ENCODE measurements around the gene HEG1.

The HEG1 gene

DNA sequence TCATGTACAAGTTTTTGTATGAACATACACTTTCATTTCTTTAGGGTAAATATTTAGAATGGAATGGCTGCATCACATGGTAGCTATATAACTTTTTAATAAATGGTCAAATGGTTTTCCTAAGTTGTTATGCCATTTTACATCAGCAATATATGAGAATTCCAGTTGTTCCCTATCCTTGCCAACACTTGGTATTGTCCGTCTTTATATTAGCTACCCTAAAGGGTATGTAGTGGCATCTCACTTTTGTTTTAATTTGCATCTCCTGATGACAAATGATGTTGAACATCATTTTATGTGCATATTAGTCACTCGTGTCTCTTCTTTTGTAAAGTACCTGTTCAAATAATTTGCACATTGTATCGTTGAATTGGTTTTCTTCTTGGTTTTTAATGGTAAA is 118.7 kb downstream of the HEG1 start:
- no peak overlapping the region for H3K4me3 ChIP-seq (ENCODE audit: low read depth in 1 of 2, low read length in 2 of 2)
- no peaks in the 10 kb centered on the region for H3K36me3 ChIP-seq (ENCODE audit: control insufficient read depth in 1 of 2, insufficient read depth in 2 of 2, low read length in 2 of 2)
- no peaks in the 10 kb centered on the region for H3K9me3 ChIP-seq (ENCODE audit: control insufficient read depth in 1 of 2, low read length in 2 of 2)
- no peak overlapping the region for H3K27ac ChIP-seq (ENCODE audit: low read depth, low read length)
- peaks cover 0 to 16% of the 10 kb centered on the region in 2 donors for H3K4me1 ChIP-seq (ENCODE audit: control insufficient read depth in 1 of 2, insufficient read depth in 2 of 2, low read length in 2 of 2)
- no peaks in the 10 kb centered on the region for H3K27me3 ChIP-seq (ENCODE audit: control insufficient read depth in 1 of 2, insufficient read depth in 2 of 2, low read length in 2 of 2)
- no peak overlapping the region for H3K9ac ChIP-seq (ENCODE audit: low read depth in 1 of 2, low read length in 2 of 2)

DNA sequence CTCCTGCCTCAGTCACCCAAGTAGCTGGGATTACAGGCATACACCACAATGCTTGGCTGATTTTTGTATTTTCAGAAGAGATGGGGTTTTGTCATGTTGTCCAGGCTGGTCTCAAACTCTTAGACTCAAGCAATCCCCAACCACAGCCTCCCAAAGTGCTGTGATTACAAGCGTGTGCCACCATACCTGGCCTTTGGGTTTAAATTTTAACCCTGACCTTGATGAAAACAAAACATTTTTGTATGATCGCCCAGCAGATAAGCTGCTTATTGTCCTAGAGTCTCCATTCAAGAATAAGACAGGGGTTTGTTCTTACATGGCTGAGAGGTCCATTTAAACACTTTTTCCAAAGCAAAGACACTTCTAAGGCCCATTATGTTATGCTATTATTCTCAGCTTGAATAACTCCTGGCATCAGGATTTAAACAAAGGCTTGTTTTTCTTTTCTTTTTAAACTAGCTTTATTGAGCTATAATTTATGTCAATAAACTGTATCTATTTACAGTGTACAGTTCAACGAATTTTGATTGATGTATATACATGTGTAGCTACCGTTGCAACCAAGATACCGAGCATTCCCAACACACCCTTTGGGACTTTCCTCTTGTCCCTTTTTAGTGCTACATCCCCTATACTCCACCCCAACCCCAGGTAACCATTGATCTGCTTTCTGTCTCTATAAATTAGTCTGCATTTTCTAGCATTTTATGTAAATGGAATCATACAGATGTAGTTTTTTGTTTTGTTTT is 119.8 kb downstream of the HEG1 start:
- Histone ChIP-seq H3K9me3 (ENCODE audit: control insufficient read depth in 1 of 2, low read length in 2 of 2) (no peaks in the 10 kb centered on the region), H3K27ac (ENCODE audit: low read depth, low read length) (no peak overlapping the region), H3K9ac (ENCODE audit: low read depth in 1 of 2, low read length in 2 of 2) (no peak overlapping the region), H3K36me3 (ENCODE audit: control insufficient read depth in 1 of 2, insufficient read depth in 2 of 2, low read length in 2 of 2) (no peaks in the 10 kb centered on the region), H3K27me3 (ENCODE audit: control insufficient read depth in 1 of 2, insufficient read depth in 2 of 2, low read length in 2 of 2) (no peaks in the 10 kb centered on the region), H3K4me1 (ENCODE audit: control insufficient read depth in 1 of 2, insufficient read depth in 2 of 2, low read length in 2 of 2) (peaks cover 0 to 16% of the 10 kb centered on the region in 2 donors), H3K4me3 (ENCODE audit: low read depth in 1 of 2, low read length in 2 of 2) (no peak overlapping the region)

DNA sequence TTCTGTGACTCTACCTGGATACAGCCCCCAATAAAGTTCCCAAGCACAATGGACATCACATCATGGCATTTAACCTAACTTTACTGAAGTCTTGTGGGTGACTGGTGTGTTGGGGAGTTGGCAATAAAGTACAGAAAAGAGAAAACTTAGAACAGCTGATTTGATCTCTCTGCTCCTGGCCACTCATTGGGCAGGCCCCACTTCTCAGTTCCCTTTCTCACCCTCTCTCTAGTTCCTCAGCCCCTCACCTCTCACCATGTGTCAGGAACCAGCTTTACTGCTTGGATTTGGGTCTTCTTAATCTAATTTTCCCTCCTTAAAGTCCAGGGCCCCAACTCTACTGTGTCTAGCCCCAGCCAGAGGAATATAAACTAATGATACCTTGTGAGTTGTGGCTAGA is 120.5 kb downstream of the HEG1 start:
- no peak overlapping the region for H3K27ac ChIP-seq (ENCODE audit: low read depth, low read length)
- no peaks in the 10 kb centered on the region for H3K27me3 ChIP-seq (ENCODE audit: control insufficient read depth in 1 of 2, insufficient read depth in 2 of 2, low read length in 2 of 2)
- no peak overlapping the region for H3K9ac ChIP-seq (ENCODE audit: low read depth in 1 of 2, low read length in 2 of 2)
- H3K36me3 ChIP-seq (ENCODE audit: control insufficient read depth in 1 of 2, insufficient read depth in 2 of 2, low read length in 2 of 2), result no peaks in the 10 kb centered on the region
- no peaks in the 10 kb centered on the region for H3K9me3 ChIP-seq (ENCODE audit: control insufficient read depth in 1 of 2, low read length in 2 of 2)
- H3K4me1 ChIP-seq (ENCODE audit: control insufficient read depth in 1 of 2, insufficient read depth in 2 of 2, low read length in 2 of 2), result peaks cover 0 to 16% of the 10 kb centered on the region in 2 donors
- H3K4me3 ChIP-seq (ENCODE audit: low read depth in 1 of 2, low read length in 2 of 2), result no peak overlapping the region

DNA sequence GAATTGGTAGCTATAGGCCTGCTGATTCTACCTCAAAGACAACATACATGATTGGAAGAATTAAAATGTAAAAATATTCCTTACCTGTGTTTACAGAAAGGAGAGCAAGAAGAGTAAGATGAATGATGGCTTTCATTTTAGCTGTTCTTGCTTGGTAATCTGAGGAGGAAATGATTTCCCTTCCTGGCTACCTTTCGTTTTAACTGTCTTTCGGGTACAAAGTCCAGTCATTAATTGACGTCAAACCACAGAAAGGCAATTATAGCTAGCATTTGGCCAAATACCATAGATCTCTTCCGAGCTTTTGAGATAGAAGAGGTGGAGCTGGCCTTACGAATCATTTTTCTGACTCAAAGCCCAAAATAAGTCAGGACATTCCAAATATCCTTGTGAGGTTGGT is 121.2 kb downstream of the HEG1 start, which contains the start of gene MUC13:
Gene MUC13 (minus strand): TSS at position 175 of the 400 bp plus-strand sequence. CDS start 39 bp downstream, at position 136.
- peak within 1 kb of the TSS; percentile 67 to 87 for H3K4me3 ChIP-seq (ENCODE audit: low read depth in 1 of 2, low read length in 2 of 2)
- no peaks in the 10 kb centered on the region for H3K27me3 ChIP-seq (ENCODE audit: control insufficient read depth in 1 of 2, insufficient read depth in 2 of 2, low read length in 2 of 2)
- H3K36me3 ChIP-seq (ENCODE audit: control insufficient read depth in 1 of 2, insufficient read depth in 2 of 2, low read length in 2 of 2), result no peaks in the 10 kb centered on the region
- H3K9ac ChIP-seq (ENCODE audit: low read depth in 1 of 2, low read length in 2 of 2), result peak within 1 kb of the TSS; percentile 78 to 80
- no peaks in the 10 kb centered on the region for H3K9me3 ChIP-seq (ENCODE audit: control insufficient read depth in 1 of 2, low read length in 2 of 2)
- peaks cover 0 to 20% of the 10 kb centered on the region in 2 donors for H3K4me1 ChIP-seq (ENCODE audit: control insufficient read depth in 1 of 2, insufficient read depth in 2 of 2, low read length in 2 of 2)
- H3K27ac ChIP-seq (ENCODE audit: low read depth, low read length), result peak within 1 kb of the TSS; percentile 32

GRCh38 chr3:124928333-124929202 is 127.2 kb downstream of the HEG1 start:
- peaks cover 17 to 18% of the 10 kb centered on the region in 2 donors for H3K4me1 ChIP-seq (ENCODE audit: control insufficient read depth in 1 of 2, insufficient read depth in 2 of 2, low read length in 2 of 2)
- no peak overlapping the region for H3K9ac ChIP-seq (ENCODE audit: low read depth in 1 of 2, low read length in 2 of 2)
- H3K4me3 ChIP-seq (ENCODE audit: low read depth in 1 of 2, low read length in 2 of 2), result peak overlapping the region in 1 of 2 donors; percentile 47
- no peaks in the 10 kb centered on the region for H3K27me3 ChIP-seq (ENCODE audit: control insufficient read depth in 1 of 2, insufficient read depth in 2 of 2, low read length in 2 of 2)
- peaks cover 12 to 28% of the 10 kb centered on the region in 2 donors for H3K36me3 ChIP-seq (ENCODE audit: control insufficient read depth in 1 of 2, insufficient read depth in 2 of 2, low read length in 2 of 2)
- no peak overlapping the region for H3K27ac ChIP-seq (ENCODE audit: low read depth, low read length)
- H3K9me3 ChIP-seq (ENCODE audit: control insufficient read depth in 1 of 2, low read length in 2 of 2), result no peaks in the 10 kb centered on the region

DNA sequence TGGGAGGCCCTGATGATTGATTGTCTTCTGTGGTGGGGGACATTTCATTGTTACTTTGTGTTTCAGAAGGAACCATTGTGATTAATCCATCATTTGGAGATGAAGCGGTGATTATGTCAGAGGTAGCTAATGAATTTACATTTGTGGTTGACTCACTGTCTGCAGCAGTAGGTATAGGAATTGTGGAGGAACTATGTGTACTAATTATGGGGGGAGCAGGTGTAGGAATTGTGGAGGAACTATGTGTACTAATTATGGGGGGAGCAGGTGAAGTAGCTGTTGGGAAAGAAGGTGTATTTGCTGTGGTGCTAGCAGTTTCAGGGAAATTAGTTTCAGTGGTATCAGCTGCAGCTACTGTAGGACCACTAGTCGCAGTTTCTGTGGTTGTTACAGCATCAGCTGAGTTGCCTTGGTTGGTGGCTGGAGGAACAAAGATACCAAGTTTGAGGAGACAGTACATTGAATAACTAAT is 128.2 kb downstream of the HEG1 start:
- peaks cover 12 to 38% of the 10 kb centered on the region in 2 donors for H3K36me3 ChIP-seq (ENCODE audit: control insufficient read depth in 1 of 2, insufficient read depth in 2 of 2, low read length in 2 of 2)
- no peaks in the 10 kb centered on the region for H3K9me3 ChIP-seq (ENCODE audit: control insufficient read depth in 1 of 2, low read length in 2 of 2)
- H3K4me3 ChIP-seq (ENCODE audit: low read depth in 1 of 2, low read length in 2 of 2), result no peak overlapping the region

DNA sequence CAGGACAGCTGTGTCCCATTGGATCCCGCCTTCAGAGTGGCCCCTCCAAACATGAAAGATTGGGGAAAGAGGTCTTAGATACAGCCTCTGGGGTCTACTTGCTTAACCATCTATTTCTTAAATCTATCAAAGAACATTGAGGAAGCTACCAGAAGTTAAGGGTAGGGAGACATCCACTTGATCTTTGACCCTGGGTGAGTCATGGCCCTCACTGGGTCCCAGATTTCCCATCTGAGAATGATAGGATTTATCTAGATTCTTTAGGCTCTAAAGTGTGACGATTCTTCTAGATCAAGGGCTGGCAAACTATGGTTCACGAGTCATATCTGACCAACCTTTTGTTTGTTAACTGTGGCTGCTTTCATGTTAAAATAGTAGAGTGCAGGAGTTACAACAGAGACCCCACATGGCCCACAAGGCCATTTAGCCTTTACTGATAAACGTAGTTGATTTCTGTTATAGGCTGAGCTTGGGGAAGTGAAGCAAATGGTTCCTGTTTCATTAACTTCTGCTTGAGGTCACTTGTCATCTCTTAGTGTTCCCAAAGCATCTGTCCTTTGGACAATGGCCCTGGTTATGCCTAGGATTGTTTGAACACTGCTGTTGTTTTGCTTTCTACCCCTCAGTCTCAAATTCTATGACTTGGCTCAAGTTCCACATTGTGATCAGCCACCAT is 129.2 kb downstream of the HEG1 start:
- no peak overlapping the region for H3K27ac ChIP-seq (ENCODE audit: low read depth, low read length)
- H3K4me3 ChIP-seq (ENCODE audit: low read depth in 1 of 2, low read length in 2 of 2), result no peak overlapping the region
- no peaks in the 10 kb centered on the region for H3K9me3 ChIP-seq (ENCODE audit: control insufficient read depth in 1 of 2, low read length in 2 of 2)
- H3K36me3 ChIP-seq (ENCODE audit: control insufficient read depth in 1 of 2, insufficient read depth in 2 of 2, low read length in 2 of 2), result peaks cover 18 to 47% of the 10 kb centered on the region in 2 donors
- no peak overlapping the region for H3K9ac ChIP-seq (ENCODE audit: low read depth in 1 of 2, low read length in 2 of 2)
- H3K4me1 ChIP-seq (ENCODE audit: control insufficient read depth in 1 of 2, insufficient read depth in 2 of 2, low read length in 2 of 2), result peaks cover 17 to 18% of the 10 kb centered on the region in 2 donors
- H3K27me3 ChIP-seq (ENCODE audit: control insufficient read depth in 1 of 2, insufficient read depth in 2 of 2, low read length in 2 of 2), result no peaks in the 10 kb centered on the region

More for the DNA sequence above, 128.2 kb downstream of the HEG1 start:
- peaks cover 17 to 18% of the 10 kb centered on the region in 2 donors for H3K4me1 ChIP-seq (ENCODE audit: control insufficient read depth in 1 of 2, insufficient read depth in 2 of 2, low read length in 2 of 2)
- peak overlapping the region in 1 of 2 donors; percentile 2 for H3K9ac ChIP-seq (ENCODE audit: low read depth in 1 of 2, low read length in 2 of 2)
- no peak overlapping the region for H3K27ac ChIP-seq (ENCODE audit: low read depth, low read length)
- no peaks in the 10 kb centered on the region for H3K27me3 ChIP-seq (ENCODE audit: control insufficient read depth in 1 of 2, insufficient read depth in 2 of 2, low read length in 2 of 2)

DNA sequence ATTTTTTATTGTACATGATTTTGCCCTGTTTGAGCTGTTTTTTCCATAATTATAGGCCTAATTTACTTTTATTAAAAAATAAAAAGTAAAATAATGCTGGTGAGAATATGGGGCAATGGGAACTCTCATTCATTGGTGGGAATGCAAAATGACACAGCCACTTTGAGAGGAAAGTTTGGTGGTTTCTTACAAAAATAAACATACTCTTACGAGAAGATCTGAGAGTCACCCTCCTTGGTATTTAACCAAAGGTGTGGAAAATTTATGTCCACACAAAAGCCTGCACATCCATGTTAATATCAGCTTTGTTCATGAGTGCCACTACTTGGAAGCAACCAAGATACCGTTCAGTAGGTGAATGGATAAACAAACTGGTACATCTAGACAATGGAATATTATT is 131.1 kb downstream of the HEG1 start:
- peaks cover 27 to 63% of the 10 kb centered on the region in 2 donors for H3K36me3 ChIP-seq (ENCODE audit: control insufficient read depth in 1 of 2, insufficient read depth in 2 of 2, low read length in 2 of 2)
- no peak overlapping the region for H3K9ac ChIP-seq (ENCODE audit: low read depth in 1 of 2, low read length in 2 of 2)
- no peak overlapping the region for H3K27ac ChIP-seq (ENCODE audit: low read depth, low read length)
- H3K4me3 ChIP-seq (ENCODE audit: low read depth in 1 of 2, low read length in 2 of 2), result no peak overlapping the region
- H3K4me1 ChIP-seq (ENCODE audit: control insufficient read depth in 1 of 2, insufficient read depth in 2 of 2, low read length in 2 of 2), result peaks cover 15 to 17% of the 10 kb centered on the region in 2 donors
- no peaks in the 10 kb centered on the region for H3K27me3 ChIP-seq (ENCODE audit: control insufficient read depth in 1 of 2, insufficient read depth in 2 of 2, low read length in 2 of 2)
- no peaks in the 10 kb centered on the region for H3K9me3 ChIP-seq (ENCODE audit: control insufficient read depth in 1 of 2, low read length in 2 of 2)

- Histone ChIP-seq H3K36me3 (ENCODE audit: control insufficient read depth in 1 of 2, insufficient read depth in 2 of 2, low read length in 2 of 2) (peaks cover 32 to 71% of the 10 kb centered on the region in 2 donors), H3K9ac (ENCODE audit: low read depth in 1 of 2, low read length in 2 of 2) (no peak overlapping the region), H3K27me3 (ENCODE audit: control insufficient read depth in 1 of 2, insufficient read depth in 2 of 2, low read length in 2 of 2) (no peaks in the 10 kb centered on the region), H3K4me3 (ENCODE audit: low read depth in 1 of 2, low read length in 2 of 2) (no peak overlapping the region), H3K27ac (ENCODE audit: low read depth, low read length) (no peak overlapping the region), H3K9me3 (ENCODE audit: control insufficient read depth in 1 of 2, low read length in 2 of 2) (no peaks in the 10 kb centered on the region), H3K4me1 (ENCODE audit: control insufficient read depth in 1 of 2, insufficient read depth in 2 of 2, low read length in 2 of 2) (peaks cover 12 to 17% of the 10 kb centered on the region in 2 donors)
These were observed 132.0 kb downstream of the HEG1 start for GRCh38 chr3:124923833-124924232.

Measured in duodenal mucosa (tissue), 2 donors.